Fibroblast of villous mesenchyme (primary cell): Measurements from ENCODE around the gene CST5. TPM values are rescaled to one million over a fixed set of nuclear protein-coding genes. Genes with fewer than 3 reads are reported as not detected.
"Not testable (repeated sequence)": the region's sequence is repeated elsewhere in the genome, so short reads cannot be mapped to it uniquely, and the experiment has no call there.

Experiments used
- DNase-seq: peaks from one replicate; pipeline ENCODE4 v3.0.0-alpha.2; 2010; ENCODE audit warnings: low read depth
- H3K4me3 ChIP-seq: 2 replicates; pipeline ENCODE4 v1.5.1; 2011; ENCODE audit warnings: low read depth, mild to moderate bottlenecking, low read length
- CTCF ChIP-seq: IDR thresholded peaks from 2 replicates; pipeline ENCODE4 v1.5.1; 2012; ENCODE audit warnings: low read depth, mild to moderate bottlenecking, low read length; ENCODE audit not compliant: insufficient read depth
- total RNA-seq: library from RNA; depleted of rRNA; stranded (reverse); fragments of >200 nt; gene quantifications from 2 replicates; pipeline ENCODE4 v1.2.3, GENCODE V29; 2012

CST5 gene
- total RNA-seq, 1 donor, result not detected

GRCh38 chr20:23917024-23917725 lies 37.6 kb upstream of the CST5 start:
- TF ChIP-seq CTCF, result no peak
- no peak overlapping the region for H3K4me3 ChIP-seq
- DNase-seq, result no peak

- no peak overlapping the region for H3K4me3 ChIP-seq
- TF ChIP-seq CTCF, result no peak
- no peak for DNase-seq
Measured at GRCh38 chr20:23915844-23916243, 36.3 kb upstream of the CST5 start.

- not testable (repeated sequence) for H3K4me3 ChIP-seq
Measured at GRCh38 chr20:23914469-23914868, 34.9 kb upstream of the CST5 start.

DNA sequence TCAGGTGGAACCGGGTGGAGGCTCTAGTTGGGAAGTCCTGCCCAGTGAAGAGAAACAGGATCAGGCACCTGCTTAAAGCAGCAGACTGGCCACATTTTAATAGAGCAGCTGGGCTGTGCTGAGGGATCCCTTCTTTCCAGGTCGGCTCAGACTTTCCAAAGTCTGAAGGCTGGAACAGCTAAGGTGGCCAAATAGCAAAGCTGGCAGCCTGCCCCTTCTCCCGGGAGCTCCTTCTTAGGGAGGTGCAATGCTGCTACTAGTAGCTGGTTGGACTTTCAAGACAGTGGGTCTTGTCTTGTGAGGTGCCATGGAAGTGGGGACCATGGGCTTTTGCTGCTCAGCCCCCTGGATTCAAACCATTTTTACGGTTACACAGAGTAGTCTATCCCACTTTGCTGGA lies 30.7 kb upstream of the CST5 start:
- TF ChIP-seq CTCF, result no peak
- DNase-seq, result no peak
- no peak overlapping the region for H3K4me3 ChIP-seq

More at GRCh38 chr20:23914469-23914868, 34.9 kb upstream of the CST5 start:
- not testable (repeated sequence) for DNase-seq

GRCh38 chr20:23909390-23909789 lies 29.8 kb upstream of the CST5 start:
- no peak overlapping the region for H3K4me3 ChIP-seq
- no peak for TF ChIP-seq CTCF
- DNase-seq, result no peak

- no peak for DNase-seq
- TF ChIP-seq CTCF, result no peak
- H3K4me3 ChIP-seq, result no peak overlapping the region
Measured at GRCh38 chr20:23907579-23907978, 28.0 kb upstream of the CST5 start.

- DNase-seq, H3K4me3 ChIP-seq: not testable (repeated sequence)
Measured at GRCh38 chr20:23902396-23902795, 22.8 kb upstream of the CST5 start.

DNA sequence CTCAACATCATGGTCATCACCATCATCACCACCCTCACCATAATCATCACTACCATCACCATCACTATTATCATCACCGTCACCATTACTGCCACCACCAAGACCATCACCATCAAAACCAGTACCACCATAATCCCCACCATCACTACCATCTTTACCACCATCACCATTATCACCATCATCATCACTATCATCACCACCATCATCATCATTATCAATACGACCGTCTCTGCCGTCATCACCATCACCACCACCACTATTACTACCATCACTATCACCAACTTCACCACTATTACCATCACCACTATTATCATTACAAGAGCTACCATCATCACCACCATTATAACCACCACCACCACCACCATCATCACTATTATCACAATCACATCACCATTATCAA lies 11.3 kb upstream of the CST5 start:
- not testable (repeated sequence) for DNase-seq, H3K4me3 ChIP-seq

DNA sequence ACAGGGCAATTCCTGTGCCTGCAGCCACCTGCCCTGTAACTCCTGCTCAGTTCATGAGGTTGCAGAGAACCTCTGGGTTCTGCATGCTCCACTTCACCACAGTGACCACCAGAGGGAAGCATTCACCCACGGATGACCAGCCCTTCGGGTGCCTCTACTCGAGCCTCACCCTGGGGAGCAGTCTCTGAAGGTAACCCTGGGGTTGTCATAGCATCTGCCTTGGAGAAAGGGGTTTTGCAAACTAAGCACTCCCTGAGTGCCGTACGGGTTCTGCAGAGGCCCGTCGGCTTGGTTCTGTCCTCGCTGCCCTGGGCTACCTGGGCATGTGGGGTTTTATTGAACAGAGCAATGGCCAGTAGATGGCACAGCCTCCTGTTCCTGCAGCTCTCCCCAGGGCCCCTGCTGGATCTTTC lies 10.2 kb upstream of the CST5 start:
- H3K4me3 ChIP-seq, result no peak overlapping the region
- peak; percentile 44 for DNase-seq
- peak; percentile 78 for TF ChIP-seq CTCF
